T-helper 1 cell (primary cell): ENCODE data around the gene GPR35.

Experiments
- DNase-seq, 5 donors: peaks; one replicate each; pipeline ENCODE4 v3.0.0-alpha.2; 2012 to 2020

Gene GPR35

DNA sequence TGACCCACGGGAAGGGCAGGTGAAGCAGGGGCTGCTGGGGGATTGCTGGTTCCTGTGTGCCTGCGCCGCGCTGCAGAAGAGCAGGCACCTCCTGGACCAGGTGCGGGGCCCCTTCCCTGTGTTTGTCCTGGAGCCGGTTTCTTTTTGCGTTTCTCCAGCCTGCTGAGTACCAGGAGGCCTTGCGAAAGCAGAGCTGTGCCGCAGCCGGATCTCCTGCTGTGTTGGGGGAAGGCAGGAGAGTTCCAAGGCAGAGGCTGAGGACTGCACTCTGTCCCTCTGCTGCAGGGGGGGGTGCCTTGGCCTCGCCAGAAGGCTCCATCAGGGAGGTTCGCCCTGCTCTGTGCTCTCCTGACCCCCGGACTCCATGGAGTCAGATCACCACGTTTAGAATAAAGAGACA is 35.9 kb upstream of the GPR35 start:
- no peak for DNase-seq

DNA sequence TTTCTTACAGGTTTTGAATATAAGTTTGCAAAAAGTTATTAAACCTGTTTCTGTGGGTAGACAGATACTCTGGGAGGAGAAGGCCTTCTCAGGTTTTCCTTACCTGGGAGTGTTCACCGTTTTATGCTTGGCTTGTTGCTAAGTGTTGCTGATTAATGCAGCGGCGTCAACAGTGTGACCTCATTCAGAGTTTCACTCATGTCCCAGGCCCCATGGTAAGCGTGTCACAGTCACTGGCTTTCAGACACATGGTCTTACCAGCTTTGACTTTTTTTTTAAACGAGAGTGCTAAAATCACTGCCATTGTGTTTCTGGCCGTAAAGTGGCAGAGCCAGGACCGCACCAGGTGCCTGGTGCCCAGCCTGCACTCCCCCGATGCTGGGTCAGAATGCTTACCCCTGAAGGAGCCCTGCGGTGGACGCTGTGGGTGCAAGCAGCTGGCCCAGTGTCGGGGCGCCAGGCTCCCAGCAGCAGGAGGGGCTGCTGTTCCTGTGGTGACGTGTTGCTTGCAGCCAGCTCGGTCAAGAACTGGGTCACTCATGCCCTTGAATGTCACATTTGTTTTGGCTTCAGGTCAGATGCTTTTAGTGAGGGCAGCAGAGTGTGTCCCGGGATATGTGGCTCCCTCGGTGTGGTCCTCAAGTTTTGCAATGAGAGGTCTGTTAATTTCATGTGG is 35.3 kb upstream of the GPR35 start:
- DNase-seq = peak in 1 of 5 donors; percentile 5

DNA sequence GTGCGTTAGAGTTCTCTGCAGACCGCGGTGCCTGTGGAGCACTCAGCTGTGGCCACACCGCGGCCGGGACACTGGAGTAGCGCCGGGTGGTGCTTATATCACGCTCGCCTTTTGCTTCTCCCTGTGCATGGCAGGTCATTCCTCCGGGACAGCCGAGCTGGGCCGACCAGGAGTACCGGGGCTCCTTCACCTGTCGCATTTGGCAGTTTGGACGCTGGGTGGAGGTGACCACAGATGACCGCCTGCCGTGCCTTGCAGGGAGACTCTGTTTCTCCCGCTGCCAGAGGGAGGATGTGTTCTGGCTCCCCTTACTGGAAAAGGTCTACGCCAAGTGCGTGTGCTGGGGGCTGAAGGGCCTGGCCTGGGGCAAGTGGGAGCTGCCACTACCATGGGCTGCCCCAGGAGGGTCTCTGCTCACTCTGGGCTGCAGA is 34.6 kb upstream of the GPR35 start:
- DNase-seq = no peak

DNA sequence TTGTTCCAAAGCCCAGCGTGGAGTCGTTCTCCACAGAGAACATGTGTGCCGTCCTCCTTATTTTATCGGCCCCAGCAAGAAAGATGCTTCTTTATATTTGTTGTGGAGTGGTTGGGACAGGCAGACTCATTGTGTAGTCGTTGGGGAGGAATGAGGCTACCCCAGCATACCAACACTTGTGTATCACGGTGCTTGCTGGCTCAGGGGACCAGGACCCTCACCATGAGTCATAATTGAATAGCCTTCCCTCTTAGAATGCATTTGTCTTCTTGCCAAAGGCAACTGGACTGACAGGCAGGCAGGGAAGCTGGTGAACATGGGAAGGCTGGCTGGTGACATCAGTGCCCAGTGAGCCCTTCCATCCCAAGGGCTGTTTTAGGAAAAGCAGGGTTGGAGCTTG is 34.1 kb upstream of the GPR35 start:
- no peak for DNase-seq

DNA sequence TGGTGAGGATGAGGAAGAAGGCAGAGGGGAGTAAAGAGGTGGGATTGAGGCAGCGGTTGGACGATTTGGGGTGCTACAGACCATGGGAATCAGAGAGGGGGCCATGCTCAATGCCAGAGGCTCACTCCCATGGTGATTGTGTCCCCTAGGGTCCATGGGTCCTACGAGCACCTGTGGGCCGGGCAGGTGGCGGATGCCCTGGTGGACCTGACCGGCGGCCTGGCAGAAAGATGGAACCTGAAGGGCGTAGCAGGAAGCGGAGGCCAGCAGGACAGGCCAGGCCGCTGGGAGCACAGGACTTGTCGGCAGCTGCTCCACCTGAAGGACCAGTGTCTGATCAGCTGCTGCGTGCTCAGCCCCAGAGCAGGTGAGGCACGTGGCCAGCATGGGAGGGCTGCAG is 33.5 kb upstream of the GPR35 start:
- no peak for DNase-seq

DNA sequence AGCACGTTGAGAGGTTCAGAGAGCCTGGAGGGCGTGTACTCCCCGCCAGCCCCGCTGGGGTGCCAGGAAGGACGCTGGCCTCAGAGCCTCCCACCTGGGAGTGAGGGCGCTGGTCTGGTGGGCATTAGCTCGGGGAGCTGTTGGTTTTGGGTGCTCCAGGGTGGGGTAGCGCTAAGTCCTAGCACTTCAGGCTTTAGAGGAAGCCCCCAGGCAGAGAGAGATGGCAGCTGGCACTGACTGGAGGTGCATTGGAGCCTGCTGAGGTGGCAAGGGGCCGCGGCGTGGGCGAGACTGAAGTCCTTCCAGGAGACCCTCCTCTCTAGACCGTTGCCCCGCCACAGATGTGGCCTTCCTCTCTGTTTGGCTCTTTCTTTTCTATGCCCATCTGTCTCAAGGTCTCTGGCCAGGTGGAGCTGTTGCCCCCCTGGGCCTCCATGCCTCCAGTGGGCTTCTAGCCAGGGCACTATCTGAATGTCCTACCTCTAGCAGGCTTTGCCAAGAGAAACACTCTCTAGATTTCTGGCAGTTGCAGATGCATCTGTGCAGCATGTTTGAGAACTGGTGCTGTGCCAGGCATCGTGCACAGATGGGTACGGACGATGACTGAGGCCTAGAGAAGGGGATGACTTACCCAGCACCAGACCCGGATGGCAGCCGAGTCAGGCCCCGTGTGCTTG is 32.1 kb upstream of the GPR35 start:
- no peak for DNase-seq

DNA sequence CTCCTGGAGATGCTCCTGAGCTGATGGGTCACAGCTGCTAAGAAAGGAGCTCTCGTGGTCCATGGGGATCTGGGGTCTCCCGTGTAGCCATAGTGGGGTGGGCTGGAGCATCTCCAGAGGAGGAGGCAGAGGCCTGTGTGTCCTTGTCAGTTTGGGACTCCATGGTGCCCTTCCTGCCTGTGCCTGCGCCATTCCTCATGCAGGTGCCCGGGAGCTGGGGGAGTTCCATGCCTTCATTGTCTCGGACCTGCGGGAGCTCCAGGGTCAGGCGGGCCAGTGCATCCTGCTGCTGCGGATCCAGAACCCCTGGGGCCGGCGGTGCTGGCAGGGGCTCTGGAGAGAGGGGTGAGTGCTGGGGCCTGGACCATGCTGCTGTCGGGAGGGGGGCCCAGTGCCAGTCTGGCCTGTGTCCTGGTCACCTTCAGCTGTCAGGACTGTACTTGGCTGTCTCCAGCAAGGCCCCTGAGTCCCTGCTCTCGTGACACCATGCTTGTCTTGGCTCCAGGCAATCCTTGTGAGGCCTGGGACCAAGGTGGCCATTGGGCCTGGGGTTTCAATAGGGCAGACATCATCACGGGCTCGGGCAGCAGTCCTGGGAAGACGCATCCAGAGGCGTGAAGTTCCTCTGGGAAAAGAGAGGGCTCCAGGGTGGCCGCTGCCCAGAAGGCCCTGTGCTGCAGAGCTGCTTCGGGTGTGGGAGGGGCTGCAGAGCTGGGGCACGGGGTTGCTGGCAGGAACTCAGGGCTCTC is 31.4 kb upstream of the GPR35 start:
- peak in 1 of 5 donors; percentile 10 for DNase-seq

DNA sequence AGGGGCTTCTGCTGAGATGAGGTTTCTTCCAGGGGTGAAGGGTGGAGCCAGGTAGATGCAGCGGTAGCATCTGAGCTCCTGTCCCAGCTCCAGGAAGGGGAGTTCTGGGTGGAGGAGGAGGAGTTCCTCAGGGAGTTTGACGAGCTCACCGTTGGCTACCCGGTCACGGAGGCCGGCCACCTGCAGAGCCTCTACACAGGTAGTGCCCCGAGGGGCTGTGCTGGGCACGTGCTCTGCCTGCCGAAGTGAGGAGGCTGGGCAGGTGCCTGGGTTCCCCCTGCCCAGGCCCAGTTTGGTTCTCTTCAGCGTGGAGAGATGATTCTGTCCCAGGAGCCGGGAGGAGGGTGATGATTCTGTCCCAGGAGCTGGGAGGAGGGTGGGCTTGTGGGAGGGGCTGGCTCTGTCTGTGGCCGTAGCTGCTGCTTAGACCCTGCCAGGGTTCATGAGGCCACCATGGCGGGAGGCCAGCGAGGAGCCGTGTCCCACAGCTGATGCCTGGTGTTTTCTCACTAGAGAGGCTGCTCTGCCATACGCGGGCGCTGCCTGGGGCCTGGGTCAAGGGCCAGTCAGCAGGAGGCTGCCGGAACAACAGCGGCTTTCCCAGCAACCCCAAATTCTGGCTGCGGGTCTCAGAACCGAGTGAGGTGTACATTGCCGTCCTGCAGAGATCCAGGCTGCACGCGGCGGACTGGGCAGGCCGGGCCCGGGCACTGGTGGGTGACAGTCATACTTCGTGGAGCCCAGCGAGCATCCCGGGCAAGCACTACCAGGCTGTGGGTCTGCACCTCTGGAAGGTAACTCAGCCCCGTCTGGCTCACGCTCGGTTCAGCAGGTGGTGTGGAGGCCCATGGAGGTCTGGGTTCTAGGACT is 30.5 kb upstream of the GPR35 start:
- peak in 1 of 5 donors; percentile 6 for DNase-seq

DNA sequence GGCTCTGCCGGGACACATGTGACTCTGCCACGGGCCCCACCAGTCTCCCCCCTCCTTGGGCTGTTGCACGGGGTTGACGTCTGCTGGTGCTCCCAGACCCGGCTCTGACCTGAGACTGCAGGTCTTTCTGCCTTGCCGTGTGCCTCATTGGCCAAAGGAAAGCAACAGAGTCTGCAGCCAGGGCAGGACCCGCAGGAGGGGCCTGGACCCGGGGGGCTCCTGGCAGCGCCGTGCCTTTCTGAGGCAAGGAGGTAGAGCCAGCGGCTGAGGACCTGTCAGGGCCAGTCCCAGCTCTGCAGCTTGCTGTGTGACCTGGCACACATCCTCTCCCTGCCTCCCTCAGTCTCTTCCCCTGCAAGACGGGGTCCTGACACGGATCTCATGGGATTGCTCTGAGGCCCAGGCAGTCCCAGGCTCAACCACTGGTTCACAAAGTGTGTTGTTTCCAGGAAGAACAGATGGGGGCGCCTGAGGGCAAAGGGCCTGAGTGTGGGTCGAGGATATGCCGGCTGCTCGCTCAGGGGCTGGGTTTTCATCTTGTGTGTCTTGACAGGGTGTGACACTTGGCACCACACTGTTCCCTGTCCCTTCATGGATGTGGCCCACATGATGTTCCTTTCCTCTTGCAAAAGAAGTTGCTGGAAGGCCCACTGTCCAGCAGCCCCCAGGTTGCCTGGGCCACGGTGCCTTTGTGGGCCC is 29.8 kb upstream of the GPR35 start:
- peak in 3 of 5 donors; percentile 16 to 44 (median 18) for DNase-seq

DNA sequence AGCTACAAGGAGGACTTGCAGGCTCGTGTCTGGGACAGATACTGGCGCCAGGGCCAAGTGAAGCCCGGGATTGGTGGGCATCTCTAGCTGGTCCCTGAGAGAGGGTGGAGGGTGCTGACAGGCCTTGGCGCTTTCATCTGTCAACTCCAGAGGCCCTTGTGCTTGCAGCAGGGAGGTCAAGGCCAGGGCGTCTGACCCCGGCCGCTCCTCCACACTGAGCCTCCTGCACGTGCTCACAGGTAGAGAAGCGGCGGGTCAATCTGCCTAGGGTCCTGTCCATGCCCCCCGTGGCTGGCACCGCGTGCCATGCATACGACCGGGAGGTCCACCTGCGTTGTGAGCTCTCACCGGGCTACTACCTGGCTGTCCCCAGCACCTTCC is 29.2 kb upstream of the GPR35 start:
- DNase-seq = peak in 1 of 5 donors; percentile 9

DNA sequence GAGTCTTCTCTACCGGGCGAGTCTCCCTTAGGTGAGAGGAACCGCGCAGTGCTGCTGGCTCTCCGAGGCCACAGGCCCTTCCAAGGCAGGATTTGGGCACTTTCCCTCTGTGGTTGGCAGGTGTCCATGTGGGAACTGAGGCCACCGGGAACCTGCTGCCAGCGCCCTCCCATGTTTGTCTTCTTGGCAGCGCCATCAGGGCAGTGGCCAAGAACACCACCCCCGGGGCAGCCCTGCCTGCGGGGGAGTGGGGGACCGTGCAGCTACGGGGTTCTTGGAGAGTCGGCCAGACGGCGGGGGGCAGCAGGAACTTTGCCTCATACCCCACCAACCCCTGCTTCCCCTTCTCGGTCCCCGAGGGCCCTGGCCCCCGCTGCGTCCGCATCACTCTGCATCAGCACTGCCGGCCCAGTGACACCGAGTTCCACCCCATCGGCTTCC is 28.8 kb upstream of the GPR35 start:
- DNase-seq = peak in 1 of 5 donors; percentile 6

DNA sequence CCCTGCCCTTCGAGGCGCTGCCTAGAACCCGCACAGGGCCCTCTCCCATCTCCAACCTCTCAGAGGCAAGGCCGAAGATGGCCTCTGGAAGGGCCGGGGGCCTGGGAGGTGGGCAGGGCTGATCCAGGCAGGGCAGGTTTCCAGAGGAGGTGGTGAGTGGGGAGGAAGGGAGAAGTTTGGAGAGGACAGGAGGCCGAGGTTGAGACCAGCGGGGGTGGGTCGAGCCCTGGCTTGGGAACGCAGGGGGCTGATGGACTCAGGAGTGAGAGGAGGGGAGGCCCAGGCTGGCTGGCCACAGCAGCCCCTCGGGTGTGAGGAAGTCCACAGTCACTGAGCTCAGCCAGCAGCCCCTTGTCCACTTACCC is 28.2 kb upstream of the GPR35 start:
- DNase-seq = no peak

DNA sequence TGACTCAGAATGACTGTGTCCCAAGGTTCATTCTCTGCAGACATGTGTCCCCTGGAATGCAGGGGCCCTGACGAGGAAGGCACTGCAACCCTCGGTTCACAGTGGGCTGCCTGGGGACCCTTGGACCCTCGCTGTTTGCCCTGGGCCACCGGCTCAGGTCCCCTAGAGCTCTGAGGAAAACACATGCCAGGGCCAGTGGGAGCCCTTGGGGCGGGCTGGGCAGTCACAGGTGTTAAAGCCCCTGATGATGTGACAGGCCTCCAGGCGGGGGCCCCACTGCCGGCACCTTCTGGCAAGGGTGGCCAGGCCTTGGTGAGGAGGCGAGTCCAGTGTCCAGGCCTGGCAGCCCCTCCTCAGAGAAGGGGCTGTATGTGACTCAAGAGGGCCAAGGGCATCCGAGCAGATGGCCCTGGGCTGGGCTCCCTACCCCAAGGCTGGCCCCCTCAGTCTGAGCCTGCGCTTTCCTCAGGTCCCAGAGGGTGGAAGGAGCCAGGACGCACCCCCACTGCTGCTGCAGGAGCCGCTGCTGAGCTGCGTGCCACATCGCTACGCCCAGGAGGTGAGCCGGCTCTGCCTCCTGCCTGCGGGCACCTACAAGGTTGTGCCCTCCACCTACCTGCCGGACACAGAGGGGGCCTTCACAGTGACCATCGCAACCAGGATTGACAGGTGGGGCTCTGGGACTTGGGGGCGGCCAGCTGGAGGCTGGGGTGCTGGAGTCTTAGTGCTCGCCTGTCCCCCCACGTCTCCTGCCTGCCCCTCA is 27.7 kb upstream of the GPR35 start:
- peak in 1 of 5 donors; percentile 8 for DNase-seq

DNA sequence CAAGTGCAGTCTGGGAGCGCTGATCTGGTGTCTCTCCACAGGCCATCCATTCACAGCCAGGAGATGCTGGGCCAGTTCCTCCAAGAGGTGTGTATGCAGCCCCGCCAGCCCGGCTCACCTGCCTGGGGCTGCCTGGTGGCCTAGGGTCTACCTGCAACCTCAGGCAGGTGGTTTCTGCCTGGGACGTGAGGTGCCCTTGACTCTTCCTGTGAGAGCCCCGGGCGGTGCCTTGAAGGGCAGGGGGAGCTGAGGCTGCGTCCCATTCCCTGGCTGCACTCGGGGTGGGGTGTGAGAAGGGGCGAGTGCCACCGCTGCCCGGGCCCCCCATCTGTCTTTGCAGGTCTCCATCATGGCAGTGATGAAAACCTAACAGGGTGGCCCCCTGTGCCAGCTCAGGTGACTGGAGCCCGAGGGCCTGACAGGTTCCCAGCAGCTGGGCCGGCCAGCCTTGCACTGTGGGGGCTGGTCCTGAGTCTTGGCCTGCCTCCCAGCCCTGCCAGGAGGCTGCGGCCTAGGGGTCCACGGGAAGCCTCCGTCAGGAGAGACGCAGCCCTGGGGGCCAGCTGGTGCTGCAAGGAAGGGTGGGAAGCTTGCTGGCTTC is 26.9 kb upstream of the GPR35 start:
- peak in 1 of 5 donors; percentile 11 for DNase-seq

DNA sequence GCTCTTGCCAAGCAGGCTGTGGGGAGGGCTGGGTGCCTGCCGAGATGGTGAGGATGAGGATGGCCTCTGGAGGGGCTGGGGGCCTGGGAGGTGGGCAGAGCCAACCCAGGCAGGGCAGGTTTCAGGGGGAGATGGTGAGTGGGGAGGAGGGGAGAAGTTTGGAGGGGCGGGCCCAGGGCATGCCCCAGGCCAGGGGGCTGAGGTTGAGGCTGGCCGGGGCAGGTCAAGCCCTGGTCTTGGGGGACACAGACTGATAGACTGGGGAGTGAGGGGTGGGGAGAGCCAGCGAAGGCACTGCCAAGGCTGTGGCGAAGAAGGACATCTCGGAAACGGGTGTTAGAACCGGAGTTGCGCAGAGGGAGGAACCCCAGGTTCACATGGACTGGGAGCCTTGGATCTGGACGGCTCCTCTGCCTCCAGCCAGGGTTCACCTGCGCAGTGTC is 26.1 kb upstream of the GPR35 start:
- DNase-seq = peak in 1 of 5 donors; percentile 4

DNA sequence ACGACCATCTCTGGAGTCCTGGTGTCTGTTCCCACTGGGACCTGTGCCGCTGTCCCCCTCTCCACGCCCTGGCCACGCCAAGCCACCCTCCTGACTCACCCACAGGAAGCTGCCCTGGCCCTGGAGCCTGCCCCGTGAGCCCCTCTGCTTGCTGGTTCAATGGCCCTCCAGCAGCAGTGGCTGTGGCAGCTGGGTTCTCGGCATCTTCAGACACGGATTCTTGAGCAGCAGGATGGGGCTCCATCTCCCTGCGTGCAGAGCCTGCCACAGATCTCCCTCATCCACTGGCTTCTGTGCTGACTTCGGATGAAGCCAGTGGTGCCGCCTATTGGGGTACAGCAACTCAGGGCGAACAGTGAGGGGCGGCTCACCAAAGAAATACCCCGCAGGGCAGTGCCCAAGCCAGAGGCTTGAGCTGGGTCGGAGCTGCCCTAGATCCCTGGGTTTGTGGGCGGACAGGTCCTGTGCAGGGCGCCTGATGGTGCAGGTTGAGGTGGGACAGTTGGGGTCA is 24.8 kb upstream of the GPR35 start:
- DNase-seq = peak in 1 of 5 donors; percentile 5

DNA sequence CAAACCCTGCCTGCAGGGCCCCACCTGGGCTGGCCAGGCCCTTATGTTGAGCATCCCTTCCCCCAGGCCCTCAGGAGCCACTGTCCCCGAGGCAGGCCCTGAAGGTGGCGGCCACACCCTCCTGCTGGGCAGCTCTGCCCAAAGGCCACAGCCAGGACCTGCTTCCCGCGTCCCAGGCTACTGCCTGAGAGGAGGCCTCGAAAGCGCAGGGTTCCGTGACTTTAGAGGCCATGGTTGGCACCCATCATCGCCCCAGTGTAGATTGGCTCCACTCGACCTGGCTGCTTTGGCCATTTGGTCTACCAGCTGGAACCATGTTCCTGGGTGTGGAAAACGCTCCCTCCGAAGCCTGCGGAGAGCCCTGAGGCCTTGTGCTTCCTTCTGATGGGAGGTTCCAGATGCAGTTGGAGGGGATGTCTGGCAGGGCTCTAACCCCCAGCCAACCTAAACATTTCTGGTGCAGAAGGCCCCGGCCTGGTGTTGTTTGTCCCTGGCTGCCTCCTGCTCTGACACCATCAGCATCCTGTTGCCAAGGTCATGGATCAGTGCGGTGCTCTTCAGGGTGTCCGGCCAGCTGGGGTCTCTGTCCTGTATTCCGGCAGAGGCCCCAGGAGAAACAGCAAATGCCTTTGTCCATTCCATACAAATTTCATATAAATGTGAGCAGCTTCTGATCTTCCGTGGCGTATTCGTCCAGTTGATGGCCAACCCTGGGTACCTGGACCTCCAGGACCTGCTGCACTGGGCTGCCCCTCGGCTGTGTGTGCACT is 24.0 kb upstream of the GPR35 start:
- DNase-seq = peak in 1 of 5 donors; percentile 4

DNA sequence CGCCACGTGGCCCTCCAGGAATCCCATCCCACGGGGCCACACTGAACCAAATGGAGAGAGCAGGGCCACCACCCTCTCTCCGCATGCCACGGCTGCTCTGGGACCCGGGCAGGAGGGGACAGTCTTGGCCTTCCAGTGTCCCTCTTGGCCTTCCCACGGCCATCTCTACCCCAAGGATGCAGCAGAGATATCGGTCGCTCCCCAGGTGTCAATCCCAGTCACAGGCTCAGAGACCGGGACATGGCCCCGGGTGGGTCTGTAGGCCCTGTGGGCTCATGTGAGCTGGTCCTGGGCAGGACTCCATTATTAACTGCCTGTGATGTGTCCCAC is 23.5 kb upstream of the GPR35 start:
- DNase-seq = peak in 1 of 5 donors; percentile 7

DNA sequence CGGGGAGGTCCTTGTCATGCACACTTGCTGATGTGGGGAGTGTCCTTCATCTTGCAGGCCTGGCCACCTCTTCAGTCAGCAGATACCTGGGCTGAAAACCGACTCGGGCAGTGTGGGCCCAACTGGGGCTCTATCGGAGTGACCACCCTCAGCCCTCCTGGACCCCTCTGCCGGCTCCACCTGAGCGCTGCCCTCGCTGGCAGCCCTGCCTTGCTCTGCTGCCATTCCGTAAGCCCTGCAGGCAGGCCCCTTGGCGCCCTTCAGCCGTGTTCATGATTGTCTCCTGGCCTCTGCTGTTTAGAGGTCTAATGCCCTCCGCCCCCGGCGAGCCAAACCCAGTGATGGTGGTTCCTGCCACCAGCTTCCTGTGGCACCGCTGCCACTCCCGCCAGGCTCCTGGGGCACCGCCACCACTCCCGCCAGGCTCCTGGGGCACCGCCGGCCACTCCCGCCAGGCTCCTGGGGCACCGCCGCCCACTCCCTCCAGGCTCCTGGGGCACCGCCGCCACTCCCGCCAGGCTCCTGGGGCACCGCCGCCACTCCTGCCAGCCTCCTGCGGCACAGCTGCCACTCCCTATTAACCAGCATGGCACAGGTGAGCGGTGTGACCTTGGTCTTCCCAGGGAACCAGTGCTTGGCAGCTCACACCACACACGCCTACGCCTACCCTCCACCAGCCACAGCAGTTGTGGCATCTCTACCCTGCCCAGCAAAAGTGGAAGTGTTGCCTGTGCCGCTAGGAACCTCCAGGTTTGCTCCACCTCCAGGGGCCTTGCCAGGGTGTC is 22.8 kb upstream of the GPR35 start:
- peak in 1 of 5 donors; percentile 7 for DNase-seq
